ENCODE measurements around the gene NHLH1.
"Not testable (repeated sequence)": the region's sequence is repeated elsewhere in the genome, so short reads cannot be mapped to it uniquely, and the experiment has no call there.

Gene NHLH1

DNA sequence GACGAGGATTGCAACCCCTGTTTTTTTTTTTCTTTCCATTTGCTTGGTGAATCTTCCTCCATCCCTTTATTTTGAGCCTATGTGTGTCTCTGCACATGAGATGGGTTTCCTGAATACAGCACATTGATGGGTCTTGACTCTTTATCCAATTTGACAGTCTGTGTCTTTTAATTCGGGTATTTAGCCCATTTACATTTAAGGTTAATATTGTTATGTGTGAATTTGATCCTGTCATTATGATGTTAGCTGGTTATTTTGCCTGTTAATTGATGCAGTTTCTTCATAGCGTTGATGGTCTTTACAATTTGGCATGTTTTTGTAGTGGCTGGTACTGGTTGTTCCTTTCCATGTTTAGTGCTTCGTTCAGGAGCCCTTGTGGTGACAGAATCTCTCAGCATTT, 21.5 kb downstream of the NHLH1 start:
- not testable (repeated sequence) for DNase-seq

DNA sequence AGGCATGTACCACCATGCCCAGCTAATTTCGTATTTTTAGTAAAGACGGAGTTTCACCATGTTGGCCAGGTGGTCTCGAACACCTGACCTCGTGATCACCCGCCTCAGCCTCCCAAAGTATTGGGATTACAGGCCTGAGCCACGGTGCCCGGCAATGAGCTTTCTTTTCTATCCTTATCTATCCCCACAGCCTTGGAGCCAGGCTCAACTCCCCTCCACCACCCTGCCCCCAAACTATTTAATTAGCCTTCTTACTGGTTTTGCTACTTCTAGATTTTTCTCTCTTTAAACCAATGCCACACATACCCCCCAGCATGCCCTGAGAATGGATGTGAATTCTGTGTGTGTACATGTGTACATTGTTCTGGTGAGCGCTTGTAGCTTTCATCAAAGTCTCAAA, 27.8 kb downstream of the NHLH1 start:
- no peak for DNase-seq

DNA sequence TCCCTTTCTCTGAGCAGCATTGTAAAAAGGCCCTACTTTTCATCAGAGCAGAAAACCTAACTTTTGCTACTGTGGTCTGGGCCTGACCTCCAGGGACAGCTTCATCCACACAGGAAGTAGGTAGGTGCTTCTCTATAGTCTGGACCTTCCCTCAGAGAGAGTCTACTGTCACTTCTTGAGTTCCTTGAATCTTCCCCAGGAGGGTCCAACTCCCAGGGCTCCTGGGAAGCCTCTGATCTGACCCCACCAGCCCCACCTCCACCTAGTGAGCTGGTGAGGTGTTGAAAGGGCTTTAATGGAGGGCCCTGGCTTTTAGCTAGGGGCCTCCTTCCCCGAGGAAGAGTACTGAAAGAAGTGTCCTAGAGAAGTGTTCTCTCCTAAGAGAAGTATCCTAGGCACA, 30.8 kb downstream of the NHLH1 start:
- no peak for DNase-seq

DNA sequence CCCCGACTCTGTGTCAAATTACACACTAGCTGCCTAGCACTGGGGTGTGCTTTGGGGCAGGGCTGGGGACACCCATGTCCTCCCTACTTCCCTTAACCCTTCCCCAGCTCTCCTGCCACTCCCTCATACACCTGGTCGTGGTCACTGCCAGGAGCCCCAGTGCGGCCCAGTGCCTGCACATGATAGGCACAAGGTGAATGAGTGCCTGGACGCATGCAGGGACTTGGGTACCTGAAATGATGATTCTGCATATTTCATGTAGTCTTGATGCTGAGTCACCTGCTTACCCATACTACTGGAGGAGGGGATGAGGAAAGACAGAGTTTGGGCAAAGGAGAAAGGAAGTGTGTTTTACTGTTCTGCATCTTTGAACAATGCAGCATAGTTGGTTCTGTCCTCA, 32.0 kb downstream of the NHLH1 start:
- no peak for DNase-seq

DNA sequence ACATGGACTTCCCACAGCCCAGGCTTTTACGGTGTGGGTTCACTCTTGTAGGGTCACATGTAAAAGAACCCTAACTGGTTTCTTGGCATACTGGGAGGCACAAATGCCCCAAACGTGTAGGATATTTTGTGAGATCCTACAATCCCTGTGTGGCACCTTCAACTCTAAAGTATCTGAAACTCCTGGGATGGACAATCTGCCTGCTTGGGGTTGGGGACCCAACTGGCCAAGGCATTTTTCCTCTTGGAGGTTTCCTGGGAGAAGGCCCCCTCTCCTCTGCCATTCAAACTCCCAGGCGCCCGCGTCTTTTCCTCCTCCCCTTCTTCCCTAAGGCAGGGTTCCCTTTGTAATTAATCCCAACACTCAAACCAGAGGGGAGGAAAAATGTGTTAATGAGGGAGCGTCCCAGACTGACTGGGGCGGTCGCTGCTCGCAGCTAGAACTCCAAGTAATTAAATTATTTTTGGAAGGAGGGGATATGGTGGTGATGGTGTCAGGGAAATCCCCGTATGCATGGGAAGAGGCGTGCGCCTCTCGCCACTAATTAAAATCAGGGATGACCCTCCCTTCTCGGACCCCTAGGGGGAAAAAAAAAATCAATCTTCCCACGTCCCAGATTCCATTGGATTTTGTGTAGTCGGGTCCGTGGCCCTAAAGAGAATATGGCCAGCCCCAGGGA, 32.8 kb downstream of the NHLH1 start:
- no peak for DNase-seq

DNA sequence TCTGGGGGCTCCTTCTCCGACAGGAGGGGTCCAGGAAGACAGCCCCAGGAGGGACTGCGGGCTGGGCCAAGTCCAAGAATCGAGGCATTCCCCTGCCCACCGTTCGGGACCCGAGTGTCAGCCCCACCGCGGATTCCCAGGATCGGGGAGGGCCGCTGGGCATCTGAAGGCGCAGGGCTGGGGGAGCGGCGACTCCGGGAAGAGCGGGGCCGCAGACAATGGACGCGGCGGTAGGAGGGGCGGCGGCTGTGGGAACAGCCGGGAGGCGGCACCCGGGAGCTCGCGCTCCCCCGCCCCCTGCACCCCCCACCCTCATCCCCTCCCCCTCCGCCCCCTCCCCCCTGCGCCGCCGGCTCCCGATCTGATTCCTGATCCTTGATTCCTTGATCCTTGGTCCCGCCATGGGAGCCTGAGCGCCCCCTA, 33.4 kb downstream of the NHLH1 start, which contains the start of gene VANGL2:
Gene VANGL2 (plus strand): TSS at position 342 of the 423 bp plus-strand sequence. CDS start 15,274 bp downstream, outside the sequence.
- DNase-seq, result no peak

DNA sequence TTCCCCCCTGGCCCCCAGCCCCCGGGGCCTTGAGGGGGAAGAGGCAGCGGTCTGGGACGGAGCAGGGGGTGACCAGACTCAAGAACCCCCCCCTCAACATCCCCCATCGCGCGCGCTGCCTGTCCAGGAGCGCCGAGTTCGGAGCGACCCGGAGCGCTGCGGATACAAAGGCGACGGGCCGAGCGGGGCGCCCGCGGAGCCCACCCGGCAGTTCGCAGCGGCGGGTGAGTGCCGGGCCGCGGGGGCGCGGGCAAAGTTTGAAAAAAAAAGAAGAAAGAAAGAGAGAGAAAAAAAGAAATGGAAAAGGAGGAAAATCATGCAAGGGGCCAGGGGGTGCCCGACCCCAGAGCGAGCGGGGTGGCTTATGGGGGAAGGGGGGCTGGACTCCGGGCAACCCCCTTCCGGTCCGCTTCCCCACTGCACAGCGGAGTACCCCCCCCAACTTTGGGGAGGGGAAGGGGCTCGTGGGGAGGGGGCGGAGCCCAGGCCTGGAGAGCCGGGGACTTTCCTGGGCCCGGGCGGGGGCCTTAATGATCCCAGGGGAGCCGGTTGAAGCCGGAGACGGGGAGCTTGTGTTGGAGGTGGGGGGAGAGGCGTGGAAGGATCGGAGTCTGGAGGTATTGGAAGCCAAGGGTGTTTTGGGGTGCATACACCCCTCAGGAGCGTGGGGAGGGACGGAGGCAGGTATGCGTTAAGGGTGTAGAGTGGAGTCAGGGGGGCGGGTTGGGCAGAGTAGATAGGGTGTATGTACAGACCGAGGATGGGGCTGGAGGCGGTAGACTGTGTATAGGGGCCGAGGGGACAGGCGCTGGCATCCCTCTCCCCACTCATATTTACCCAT, 34.0 kb downstream of the NHLH1 start:
- no peak for DNase-seq

DNA sequence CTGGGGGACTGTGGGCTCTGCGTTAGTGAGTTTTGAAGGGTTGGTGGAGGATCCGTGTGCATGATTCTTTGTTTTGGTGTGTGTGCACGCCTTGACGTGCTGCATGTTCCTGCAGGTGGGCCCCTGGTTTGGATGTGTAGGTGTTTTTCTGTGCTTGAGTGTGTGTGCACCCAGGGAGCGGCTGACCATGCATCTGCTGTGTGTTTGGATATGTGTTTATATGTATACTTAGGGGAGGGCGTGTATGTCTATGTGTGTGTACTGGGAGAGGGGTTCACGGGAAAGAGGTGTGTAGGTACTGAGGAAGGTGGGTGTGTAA, 34.6 kb downstream of the NHLH1 start:
- DNase-seq, result no peak

DNA sequence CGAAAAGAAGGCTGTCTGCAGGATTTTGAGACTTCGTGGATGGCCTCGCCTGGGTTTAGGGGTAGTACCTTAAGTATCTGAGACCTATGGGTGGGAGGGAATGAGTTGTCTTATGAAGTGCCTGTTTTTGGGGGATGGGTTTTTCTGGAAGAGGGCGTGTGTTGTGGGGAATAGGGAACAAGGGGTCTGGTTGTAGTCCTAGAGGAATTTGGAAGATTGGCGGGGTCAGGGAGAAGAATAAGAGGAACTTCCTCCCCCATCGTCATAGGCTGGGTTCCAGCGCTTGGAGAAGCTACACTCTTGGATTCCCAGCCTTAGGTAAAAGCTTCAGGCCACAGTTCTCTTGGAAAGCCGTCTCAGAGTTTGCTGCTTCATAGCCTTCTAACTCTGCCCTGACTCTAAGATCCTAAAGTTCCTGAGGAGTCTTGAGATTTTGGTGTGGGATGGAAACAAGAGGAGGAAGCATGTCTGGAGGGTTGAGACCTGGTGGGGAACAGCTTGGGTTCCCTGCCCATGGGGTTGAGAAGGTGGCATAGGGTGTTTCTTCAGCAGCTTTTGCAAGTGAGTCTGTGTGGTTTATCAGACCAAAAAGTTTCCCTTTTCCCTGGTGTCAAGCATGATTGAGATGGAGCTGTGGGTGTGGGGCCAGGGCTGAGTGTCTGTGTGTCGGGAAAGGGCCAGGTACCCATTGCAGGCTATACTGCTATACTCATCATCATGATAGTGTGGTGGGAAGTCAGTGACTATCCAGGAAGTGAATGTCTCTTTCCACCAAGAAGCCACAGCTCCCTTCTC, 35.3 kb downstream of the NHLH1 start:
- no peak for DNase-seq

DNA sequence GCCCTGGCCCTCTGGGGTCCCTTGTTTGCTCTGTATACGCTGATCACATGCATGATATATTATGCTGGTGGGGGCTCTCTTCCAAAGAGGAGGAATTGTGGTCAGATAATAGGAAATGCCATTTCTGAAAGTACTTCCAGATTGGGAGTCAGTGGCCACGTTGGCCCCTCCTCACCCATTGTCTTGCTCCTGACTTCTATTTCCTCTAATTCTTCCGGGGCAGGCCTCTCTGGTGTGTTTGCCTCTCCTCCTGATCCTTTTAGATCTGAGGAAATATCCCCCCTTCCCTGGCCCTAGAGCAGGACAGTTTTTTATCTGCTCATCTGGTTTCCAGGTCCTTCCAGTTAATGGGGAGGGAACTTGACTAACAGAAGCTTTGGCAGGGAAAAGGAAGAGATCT, 36.4 kb downstream of the NHLH1 start:
- DNase-seq, result no peak

DNA sequence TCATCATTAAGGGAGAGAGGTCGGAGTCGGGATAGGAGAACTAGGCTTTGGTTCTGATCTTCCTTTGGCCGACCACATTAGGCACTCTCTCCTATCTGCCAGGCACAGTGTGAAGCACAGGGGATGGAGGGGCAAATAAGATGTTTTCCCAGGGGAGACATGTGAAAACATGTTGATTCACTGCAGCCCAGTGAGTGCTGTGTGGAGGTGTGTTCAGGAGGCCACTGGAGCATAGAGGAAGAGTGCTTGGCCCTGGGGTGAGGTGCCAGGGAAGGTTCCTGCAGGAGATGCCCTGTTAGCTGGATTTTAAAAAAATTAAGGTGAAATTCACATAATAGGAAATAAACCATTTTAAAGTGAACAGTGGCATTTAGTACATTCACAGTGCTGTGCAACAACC, 37.2 kb downstream of the NHLH1 start:
- DNase-seq, result no peak

DNA sequence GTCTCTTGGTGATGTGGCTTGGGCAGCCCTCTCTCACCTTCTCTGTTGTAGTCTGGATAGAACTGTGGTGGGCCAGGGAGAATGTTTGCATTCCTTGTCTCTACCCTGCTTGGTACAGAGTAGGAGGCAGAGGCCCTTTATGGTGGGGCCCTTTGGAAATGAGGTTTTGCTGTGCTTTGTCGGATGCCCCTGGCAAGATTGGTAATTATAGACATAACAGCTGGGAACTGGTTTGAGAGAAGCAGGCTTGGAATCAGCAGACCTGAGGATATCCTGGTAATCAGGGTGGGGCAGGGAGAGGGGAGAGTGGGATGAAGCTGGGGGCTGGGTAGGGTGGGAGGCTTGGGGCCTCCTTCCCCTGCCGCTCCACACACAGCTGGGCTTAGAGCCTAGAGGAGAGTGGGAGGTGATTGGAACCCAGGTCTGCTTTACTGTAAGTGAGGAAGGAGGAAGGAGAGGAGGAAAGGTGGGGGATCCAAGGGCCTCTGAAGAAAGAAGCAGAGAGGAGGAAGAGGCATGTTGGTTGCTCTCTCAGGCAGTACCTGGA, 38.5 kb downstream of the NHLH1 start:
- DNase-seq, result no peak

DNA sequence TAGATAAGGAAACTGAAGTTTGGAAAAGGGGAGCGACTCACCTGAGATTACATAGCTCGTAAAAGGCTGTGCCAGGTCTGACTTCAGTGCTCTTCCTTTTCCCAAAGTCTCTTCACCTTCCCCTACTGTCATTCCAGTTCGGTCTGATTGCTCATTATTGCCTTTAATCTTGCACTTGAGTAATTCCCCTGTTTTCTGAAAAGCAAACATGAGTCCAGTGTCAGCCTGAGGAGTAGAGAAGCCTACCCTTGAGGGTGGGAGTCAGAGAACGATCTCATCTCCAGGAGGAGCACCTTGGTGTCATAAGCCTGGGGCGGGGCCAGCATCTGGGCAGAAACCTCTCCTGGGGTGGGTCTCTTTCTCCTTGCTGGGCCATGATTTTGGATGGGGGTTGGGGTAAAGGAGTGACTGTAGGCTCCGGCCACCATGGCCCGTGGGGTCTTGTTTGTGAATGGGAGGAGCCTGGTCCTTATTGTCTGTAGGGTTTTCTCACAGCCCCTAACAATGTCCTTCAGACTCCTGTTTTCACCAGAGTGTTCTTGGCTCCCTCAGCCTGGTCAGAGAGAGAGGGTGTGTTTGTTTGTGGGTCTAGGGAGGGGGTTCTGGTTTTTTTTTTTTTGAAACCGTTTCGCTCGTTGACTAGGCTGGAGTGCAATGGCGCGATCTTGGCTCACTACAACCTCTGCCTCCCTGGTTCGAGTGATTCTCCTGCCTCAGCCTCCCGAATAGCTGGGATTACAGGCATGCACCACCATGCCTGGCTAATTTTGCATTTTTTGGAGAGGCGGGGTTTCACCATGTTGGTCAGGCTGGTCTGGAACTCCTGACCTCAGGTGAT, 39.5 kb downstream of the NHLH1 start:
- DNase-seq, result peak; percentile 25

DNA sequence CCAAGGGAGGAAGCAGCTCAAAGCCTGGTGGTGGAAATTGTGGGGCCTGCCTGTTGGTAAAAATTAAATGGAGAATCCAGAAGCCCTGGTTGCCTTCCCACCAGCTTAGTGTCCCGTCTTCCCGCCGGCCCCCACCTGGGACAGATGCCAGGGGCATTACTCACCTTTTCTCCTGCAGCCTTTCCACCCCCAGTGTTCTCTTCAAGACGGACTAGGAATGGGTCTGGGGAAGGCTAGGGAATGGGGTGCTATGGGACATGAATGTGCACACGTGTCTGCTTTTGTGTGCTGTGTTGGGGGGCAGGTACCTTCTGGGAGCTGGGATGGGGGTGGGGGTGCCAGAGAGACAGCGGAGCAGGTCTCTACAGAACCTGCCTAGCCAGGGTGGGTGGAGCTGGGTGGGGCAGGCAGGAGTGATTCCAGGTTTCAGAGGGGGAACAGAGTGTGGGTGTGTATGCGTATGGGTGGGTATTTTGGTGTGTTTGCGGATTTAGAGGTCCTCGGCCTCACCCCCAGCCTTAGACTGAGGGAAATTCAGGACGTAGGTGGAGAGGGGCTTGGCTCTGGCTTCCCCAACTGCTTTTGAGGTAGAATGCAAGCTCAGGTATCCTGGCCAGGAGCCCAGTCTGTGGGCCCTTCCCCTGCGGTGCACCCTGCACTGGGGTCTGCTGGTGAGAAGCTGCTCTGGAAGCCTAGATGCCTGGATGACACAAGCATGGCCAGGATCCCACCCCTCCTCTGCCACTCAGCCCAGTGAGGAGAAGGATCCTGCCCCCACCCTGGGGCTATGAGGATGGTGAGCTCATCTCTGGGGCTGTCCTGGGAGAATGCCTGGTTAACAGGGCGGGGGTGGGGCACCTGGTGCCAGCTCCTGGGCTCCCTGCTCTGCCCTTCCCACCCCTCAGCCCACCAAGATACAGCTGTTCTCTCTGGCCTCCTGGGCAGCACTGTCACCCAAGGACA, 41.2 kb downstream of the NHLH1 start:
- DNase-seq, result no peak

DNA sequence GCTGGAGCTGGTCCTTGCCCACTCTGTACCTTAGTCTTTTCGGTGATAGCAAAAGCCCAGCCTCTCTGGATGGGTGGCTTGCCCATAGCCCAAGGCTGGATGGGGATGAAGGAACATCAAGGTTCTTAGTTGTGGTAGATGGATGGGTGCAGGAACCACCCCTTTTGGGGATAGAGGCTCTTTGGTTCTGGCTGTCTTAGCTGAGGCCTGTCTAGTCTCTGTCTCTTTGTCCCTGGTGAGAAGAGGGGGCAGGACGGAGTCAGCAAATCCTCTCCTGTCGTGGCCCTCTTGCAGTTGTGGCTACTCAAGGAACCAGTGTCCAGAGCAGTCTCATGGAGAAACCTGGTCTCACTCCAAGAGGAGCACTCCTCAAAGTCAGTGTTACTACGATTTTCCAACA, 42.0 kb downstream of the NHLH1 start:
- DNase-seq, result no peak

DNA sequence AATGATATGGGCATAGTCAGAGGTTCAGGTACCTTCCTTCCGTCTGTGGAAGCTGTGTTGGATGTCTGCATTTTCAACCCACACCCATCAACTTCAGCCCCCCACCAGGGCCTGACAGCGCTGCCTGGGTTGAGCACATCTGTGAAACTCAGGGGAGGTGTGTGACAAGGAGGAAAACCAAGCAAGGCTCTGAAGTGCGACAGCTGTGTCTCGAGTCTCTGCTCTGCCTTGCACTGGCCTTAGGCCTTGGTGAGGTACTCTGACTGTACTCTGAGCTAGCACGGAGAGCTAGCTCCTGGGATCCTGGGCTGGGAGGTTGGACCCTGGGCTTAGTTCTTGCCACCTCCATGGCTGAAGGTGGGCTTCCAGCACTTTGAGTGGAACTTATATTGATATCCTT, 42.6 kb downstream of the NHLH1 start:
- DNase-seq, result no peak

DNA sequence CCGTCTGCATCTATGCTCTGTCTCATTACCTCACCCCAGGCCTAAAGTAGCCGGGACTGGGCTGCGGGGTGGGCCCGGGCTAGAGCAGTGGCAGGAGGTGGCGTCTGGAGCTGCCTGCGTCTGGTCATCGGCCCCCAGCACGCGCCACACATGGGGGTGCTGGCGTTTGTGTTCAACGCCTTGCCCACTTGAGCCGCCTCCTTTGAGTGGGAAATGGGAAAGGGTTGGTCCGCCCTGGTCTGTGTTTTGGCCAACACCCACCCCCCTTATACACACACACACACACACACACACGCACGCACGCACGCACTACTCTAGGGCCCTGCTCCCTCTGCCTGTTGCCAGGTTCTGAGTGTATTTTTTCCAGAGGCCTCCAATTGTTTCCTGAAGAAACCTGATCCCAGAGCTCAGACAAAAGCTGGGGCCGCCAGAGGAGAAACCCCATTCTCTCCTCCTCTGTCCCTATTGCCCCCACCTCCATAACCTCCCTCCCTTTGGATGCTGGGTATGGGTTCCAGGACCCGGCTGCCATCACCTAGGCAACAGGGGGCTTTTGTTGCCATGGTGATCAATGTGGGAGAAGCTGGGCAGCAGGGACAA, 43.6 kb downstream of the NHLH1 start:
- peak; percentile 61 for DNase-seq

DNA sequence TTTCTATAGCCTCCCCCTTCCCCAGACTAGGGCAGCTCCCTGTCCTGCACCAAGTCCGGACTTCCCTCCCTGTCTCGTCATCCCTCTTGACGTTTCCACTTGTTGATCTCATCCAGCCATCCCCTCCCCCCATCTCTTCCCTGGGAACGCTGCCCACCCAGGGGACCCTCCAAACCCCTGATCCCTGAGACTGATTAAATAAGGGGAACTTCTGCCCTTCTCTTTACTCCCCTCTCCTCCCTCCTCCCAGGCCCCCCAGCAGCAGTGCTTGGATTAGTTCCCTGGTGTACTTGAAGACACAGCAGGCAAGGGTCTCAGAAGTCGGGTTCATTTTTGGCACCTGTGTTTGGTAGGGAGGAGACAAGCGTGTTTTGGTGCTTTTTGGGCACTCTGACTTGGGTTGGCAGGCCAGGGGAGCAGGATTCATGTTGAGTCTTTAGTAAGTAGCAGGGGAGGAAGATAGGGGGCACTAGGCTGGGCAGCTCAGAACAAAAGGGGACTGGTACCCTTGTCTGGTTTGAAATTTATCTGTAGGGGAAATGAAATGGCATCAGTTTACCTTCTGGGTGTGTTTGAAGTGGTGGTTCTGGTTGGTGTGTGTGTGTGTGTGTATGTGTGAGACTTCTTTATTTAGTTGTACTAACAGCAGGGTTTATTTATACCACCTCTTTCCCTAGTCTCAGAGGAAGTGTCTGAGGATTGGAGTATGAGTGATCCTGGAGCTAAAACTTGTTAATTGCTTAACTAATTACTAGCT, 44.6 kb downstream of the NHLH1 start:
- DNase-seq, result no peak

DNA sequence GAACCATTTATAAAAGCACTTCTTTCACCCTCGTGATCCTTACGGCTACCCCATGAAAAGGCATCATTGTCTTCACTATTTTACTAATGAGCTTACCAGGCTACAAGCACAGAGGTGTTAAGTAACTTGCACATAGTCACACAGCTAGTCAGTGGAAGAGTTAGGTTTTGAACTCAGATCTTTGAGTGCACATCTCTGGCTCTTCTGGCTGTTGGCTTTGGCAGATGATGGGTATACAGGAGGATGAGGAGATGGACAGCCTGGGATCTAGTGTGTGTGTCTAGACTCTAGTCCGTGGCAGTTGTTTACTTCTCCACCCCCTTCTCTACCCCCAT, 45.1 kb downstream of the NHLH1 start:
- no peak for DNase-seq

DNA sequence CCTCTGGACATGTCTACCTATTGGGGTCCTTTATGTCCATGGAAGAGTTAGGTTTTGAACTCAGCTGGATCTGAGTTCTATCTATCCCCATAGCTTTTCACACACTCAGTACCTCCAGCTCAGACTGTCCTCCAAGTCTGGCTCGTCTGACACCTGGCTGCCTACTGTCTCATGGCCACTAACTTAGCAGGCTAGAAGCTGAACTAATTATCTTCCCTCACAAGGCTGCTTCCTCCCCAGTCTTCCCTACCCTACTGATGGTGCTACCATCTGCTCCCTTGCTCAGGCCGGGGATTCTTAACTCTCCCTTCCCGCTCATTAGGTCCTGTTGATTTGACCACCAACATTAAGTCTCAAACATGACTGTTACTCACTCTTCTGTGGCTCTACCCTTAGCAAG, 46.8 kb downstream of the NHLH1 start:
- DNase-seq, result no peak
